Endothelial cell (in vitro differentiated cells): Measurements from ENCODE around the gene SMIM36. TPM values are rescaled to one million over a fixed set of nuclear protein-coding genes. Genes with fewer than 3 reads are reported as not detected.

Source experiments
- DNase-seq: peaks from one replicate; pipeline ENCODE4 v3.0.0; 2021; ENCODE audit warnings: low spot score
- H3K27ac Mint-ChIP-seq: one replicate; pipeline ENCODE4 v1.8.0; 2021; ENCODE audit warnings: mixed read lengths, inconsistent platforms; ENCODE audit not compliant: unreplicated experiment
- H3K27me3 Mint-ChIP-seq: one replicate; pipeline ENCODE4 v1.8.0; 2021; ENCODE audit warnings: mild to moderate bottlenecking, moderate library complexity, mixed read lengths, inconsistent platforms; ENCODE audit not compliant: unreplicated experiment
- H3K36me3 Mint-ChIP-seq: one replicate; pipeline ENCODE4 v1.8.0; 2021; ENCODE audit warnings: mild to moderate bottlenecking, low read depth, mixed read lengths, inconsistent platforms; ENCODE audit not compliant: unreplicated experiment
- H3K4me1 Mint-ChIP-seq: one replicate; pipeline ENCODE4 v1.8.0; 2021; ENCODE audit warnings: mild to moderate bottlenecking, mixed read lengths, inconsistent platforms; ENCODE audit not compliant: unreplicated experiment
- H3K4me3 Mint-ChIP-seq: one replicate; pipeline ENCODE4 v1.8.0; 2021; ENCODE audit warnings: mild to moderate bottlenecking, mixed read lengths, inconsistent platforms; ENCODE audit not compliant: unreplicated experiment
- H3K9me3 Mint-ChIP-seq: one replicate; pipeline ENCODE4 v1.8.0; 2021; ENCODE audit warnings: mixed read lengths, inconsistent platforms; ENCODE audit not compliant: unreplicated experiment
- total RNA-seq: library from RNA; stranded (reverse); fragmentation: NEBNext Ultra II Directional; extraction: Animal tissue kit (Norgen Biotek cat#: 25700); gene quantifications from one replicate; pipeline ENCODE4 v1.2.1, GENCODE V29; 2021; ENCODE audit not compliant: unreplicated experiment
- TF ChIP-seq, protein P1 (sequence below): fragments of 200-600 bp; sonication (generic); IDR thresholded peaks from one replicate; pipeline ENCODE4 v1.5.0; 2021; ENCODE audit warnings: antibody characterized with exemption; ENCODE audit not compliant: unreplicated experiment

SMIM36 gene
- total RNA-seq, 1 donor from 2014 or later = not detected

GRCh38 chr17:55453839-55454557, 57.3 kb downstream of the SMIM36 start:
- TF ChIP-seq, protein P1, sequence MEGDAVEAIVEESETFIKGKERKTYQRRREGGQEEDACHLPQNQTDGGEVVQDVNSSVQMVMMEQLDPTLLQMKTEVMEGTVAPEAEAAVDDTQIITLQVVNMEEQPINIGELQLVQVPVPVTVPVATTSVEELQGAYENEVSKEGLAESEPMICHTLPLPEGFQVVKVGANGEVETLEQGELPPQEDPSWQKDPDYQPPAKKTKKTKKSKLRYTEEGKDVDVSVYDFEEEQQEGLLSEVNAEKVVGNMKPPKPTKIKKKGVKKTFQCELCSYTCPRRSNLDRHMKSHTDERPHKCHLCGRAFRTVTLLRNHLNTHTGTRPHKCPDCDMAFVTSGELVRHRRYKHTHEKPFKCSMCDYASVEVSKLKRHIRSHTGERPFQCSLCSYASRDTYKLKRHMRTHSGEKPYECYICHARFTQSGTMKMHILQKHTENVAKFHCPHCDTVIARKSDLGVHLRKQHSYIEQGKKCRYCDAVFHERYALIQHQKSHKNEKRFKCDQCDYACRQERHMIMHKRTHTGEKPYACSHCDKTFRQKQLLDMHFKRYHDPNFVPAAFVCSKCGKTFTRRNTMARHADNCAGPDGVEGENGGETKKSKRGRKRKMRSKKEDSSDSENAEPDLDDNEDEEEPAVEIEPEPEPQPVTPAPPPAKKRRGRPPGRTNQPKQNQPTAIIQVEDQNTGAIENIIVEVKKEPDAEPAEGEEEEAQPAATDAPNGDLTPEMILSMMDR = no peak
- DNase-seq = no peak
- Mint-ChIP-seq H3K4me1 (peaks cover 23% of the 10 kb centered on the region), H3K27me3 (no peaks in the 10 kb centered on the region), H3K9me3 (no peaks in the 10 kb centered on the region), H3K36me3 (no peaks in the 10 kb centered on the region), H3K4me3 (no peak overlapping the region), H3K27ac (no peak overlapping the region)

- Mint-ChIP-seq H3K9me3 (no peaks in the 10 kb centered on the region), H3K36me3 (no peaks in the 10 kb centered on the region), H3K4me1 (peaks cover 25% of the 10 kb centered on the region), H3K27ac (no peak overlapping the region), H3K4me3 (no peak overlapping the region), H3K27me3 (no peaks in the 10 kb centered on the region)
- TF ChIP-seq, protein P1 = no peak
- no peak for DNase-seq
Measured at GRCh38 chr17:55452139-55452790, 59.0 kb downstream of the SMIM36 start.

DNA sequence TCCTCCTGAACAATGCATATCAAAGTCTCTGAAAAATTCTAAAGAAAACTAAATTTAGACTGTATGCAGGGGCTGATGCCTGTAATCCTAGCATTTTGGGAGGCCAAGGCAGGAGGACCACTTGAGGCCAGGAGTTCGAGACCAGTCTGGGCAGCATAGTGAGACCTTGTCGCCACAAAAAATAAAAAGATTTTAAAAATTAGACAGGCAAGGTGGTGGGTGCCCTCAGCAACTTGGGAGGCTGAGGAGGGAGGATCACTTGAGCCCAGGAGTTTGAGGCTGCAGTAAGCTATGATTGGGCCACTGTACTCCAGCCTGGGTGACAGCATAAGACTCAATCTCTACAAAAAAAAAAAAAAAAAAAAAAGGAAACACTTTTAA, 59.5 kb downstream of the SMIM36 start:
- no peak overlapping the region for H3K27ac Mint-ChIP-seq
- no peak overlapping the region for H3K4me3 Mint-ChIP-seq
- H3K36me3 Mint-ChIP-seq = no peaks in the 10 kb centered on the region
- no peaks in the 10 kb centered on the region for H3K9me3 Mint-ChIP-seq
- H3K4me1 Mint-ChIP-seq = peaks cover 25% of the 10 kb centered on the region
- DNase-seq = no peak
- no peaks in the 10 kb centered on the region for H3K27me3 Mint-ChIP-seq
- TF ChIP-seq, protein P1 = no peak

GRCh38 chr17:55451203-55451641, 60.0 kb downstream of the SMIM36 start:
- no peak overlapping the region for H3K27ac Mint-ChIP-seq
- H3K36me3 Mint-ChIP-seq = no peaks in the 10 kb centered on the region
- no peaks in the 10 kb centered on the region for H3K27me3 Mint-ChIP-seq
- peaks cover 25% of the 10 kb centered on the region for H3K4me1 Mint-ChIP-seq
- no peak for DNase-seq
- no peaks in the 10 kb centered on the region for H3K9me3 Mint-ChIP-seq
- TF ChIP-seq, protein P1 = no peak
- H3K4me3 Mint-ChIP-seq = no peak overlapping the region

DNA sequence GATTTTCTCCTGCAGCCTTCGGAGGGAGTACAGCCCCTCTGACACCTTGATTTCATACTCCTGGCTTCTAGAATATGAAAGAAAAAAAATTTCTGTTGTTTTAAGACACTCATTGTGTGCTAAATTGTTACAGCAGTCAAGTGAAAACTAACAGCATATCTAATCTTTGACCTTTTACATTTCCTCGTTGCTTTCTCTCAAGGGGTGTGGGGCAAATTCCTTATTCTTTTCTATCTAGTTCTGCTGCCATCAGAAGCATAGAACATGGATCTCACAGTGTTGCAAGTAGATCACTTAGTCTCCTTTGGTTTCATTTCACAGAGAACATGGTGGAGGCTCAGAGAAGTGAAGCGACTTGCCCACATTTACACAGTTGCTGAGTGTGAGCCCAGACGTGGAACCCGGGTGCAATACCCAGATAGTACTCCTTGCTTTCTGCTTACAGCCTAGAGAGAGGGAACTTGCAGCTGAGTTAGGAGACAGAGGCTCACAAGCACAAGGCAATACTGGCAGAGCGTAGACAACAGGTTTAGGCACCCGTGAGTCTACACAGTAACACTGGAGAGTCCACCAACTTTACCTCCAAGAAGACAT, 60.9 kb downstream of the SMIM36 start:
- Mint-ChIP-seq H3K27me3 (no peaks in the 10 kb centered on the region), H3K27ac (no peak overlapping the region), H3K36me3 (no peaks in the 10 kb centered on the region), H3K4me1 (peaks cover 25% of the 10 kb centered on the region), H3K9me3 (no peaks in the 10 kb centered on the region), H3K4me3 (no peak overlapping the region)
- DNase-seq = no peak
- TF ChIP-seq, protein P1 = no peak
